Mammary epithelial cell (primary cell): ENCODE measurements around the gene MAF.

Experiments used
- EZH2 ChIP-seq: IDR thresholded peaks from 2 replicates; pipeline ENCODE4 v1.6.1; 2012; ENCODE audit warnings: low read length, inconsistent platforms, borderline replicate concordance
- TF ChIP-seq, protein P1 (sequence below), 2 donors: IDR thresholded peaks in 1 of 2; conservative IDR thresholded peaks in 1 of 2; 2 replicates each; pipeline ENCODE4 v1.5.1; 2011 to 2012; ENCODE audit warnings: inconsistent platforms in 2 of 2, low read length in 2 of 2, mild to moderate bottlenecking in 2 of 2, control low read depth in 1 of 2, low read depth in 1 of 2; ENCODE audit not compliant: insufficient read depth in 1 of 2; ENCODE audit errors: extremely low read depth in 1 of 2

DNA sequence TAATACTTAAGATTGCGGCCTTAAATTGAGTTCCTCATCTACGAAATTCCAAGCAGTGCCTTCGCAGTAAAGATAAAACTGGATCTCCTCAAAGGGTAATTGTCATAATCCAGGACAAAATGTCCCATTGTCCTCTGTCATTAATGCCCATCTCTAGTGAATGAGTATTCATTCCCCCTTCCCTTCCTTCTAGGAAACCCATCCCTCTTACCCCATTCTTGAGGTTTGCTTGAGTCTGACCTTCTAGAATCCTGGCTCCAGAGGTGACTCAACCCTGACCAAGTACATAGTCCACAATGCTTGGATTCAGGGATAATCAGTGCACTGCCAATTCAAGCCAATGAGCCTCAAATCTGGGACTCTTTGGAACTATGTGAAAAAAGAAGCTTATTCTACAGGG, 47.0 kb upstream of the MAF start:
- TF ChIP-seq, protein P1, sequence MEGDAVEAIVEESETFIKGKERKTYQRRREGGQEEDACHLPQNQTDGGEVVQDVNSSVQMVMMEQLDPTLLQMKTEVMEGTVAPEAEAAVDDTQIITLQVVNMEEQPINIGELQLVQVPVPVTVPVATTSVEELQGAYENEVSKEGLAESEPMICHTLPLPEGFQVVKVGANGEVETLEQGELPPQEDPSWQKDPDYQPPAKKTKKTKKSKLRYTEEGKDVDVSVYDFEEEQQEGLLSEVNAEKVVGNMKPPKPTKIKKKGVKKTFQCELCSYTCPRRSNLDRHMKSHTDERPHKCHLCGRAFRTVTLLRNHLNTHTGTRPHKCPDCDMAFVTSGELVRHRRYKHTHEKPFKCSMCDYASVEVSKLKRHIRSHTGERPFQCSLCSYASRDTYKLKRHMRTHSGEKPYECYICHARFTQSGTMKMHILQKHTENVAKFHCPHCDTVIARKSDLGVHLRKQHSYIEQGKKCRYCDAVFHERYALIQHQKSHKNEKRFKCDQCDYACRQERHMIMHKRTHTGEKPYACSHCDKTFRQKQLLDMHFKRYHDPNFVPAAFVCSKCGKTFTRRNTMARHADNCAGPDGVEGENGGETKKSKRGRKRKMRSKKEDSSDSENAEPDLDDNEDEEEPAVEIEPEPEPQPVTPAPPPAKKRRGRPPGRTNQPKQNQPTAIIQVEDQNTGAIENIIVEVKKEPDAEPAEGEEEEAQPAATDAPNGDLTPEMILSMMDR (conservative IDR thresholded peaks at IDR 0.05 in 1 of 2, IDR thresholded peaks at IDR 0.05 in 1 of 2; ENCODE audit: extremely low read depth in 1 of 2, insufficient read depth in 1 of 2, low read depth in 1 of 2, low read length in 2 of 2): no peak
- TF ChIP-seq EZH2: no peak
